Left renal cortex interstitium (tissue), 4 donors: ENCODE results near the gene OPRM1. TPM values are rescaled to one million over a fixed set of nuclear protein-coding genes. Genes with fewer than 3 reads are reported as not detected.
"Not testable (repeated sequence)": the region's sequence is repeated elsewhere in the genome, so short reads cannot be mapped to it uniquely, and the experiment has no call there.

Experiments
- DNase-seq, 4 donors: peaks; one replicate each; pipeline ENCODE4 v3.0.0-alpha.2; 2013; ENCODE audit warnings: low read depth in 4 of 4, low spot score in 2 of 4, missing footprints in 1 of 4
- polyA plus RNA-seq, 4 donors: library from polyadenylated mRNA; unstranded; fragments of 120-200 nt; gene quantifications; one replicate each; pipeline ENCODE4 v1.2.1, GENCODE V29; 2013; ENCODE audit not compliant: insufficient read length in 4 of 4

Gene OPRM1
- polyA plus RNA-seq: under 1 TPM in 2 of 4 donors, not detected in 2; 0.06 to 0.09 TPM

DNA sequence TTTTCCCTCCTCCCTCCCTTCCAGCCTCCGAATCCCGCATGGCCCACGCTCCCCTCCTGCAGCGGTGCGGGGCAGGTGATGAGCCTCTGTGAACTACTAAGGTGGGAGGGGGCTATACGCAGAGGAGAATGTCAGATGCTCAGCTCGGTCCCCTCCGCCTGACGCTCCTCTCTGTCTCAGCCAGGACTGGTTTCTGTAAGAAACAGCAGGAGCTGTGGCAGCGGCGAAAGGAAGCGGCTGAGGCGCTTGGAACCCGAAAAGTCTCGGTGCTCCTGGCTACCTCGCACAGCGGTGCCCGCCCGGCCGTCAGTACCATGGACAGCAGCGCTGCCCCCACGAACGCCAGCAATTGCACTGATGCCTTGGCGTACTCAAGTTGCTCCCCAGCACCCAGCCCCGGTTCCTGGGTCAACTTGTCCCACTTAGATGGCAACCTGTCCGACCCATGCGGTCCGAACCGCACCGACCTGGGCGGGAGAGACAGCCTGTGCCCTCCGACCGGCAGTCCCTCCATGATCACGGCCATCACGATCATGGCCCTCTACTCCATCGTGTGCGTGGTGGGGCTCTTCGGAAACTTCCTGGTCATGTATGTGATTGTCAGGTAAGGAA lies at the start of gene OPRM1:
OPRM1 (plus strand) TSS at position 10 of the 612 bp plus-strand sequence; CDS start at position 315, 305 bp downstream.
- DNase-seq: peak; percentile 17 to 65 (median 52)

DNA sequence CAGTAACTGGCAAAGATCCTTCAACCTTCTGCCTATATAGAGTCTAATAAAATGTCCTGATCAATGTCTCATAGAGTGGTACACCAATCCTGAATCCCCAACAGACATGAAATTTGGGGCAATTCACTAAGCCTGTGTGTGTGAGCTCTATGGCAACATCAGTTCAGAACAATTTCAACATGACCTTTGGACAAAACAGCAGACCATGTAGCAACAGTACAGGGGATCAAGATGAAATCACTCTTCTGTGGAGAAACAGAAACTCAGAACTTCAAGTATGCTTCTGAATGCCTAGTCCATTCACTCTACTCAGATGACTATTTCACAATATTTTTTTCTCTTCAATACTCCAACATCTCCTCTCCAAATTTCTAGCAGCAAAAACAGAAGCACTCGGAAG lies 49.1 kb upstream of the OPRM1 start:
- DNase-seq: no peak

DNA sequence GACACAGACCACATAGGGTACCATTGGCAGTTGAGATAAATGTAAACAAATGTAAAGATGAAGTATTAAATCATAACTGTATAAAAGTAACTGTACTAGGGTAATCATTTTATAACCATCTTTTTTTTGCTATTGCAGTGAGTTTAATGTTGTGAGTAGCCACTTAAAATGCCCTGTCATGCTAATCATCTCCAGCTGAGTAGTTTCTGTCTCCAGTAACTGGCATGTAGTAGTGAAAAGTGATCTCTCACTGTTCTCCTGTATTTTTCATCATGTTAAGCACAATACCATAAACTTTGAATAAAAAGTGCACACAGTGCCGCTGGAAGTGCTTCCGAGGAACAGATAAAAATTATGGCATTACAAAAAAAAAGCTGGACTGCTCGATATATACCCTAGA lies 45.0 kb upstream of the OPRM1 start:
- DNase-seq: no peak

DNA sequence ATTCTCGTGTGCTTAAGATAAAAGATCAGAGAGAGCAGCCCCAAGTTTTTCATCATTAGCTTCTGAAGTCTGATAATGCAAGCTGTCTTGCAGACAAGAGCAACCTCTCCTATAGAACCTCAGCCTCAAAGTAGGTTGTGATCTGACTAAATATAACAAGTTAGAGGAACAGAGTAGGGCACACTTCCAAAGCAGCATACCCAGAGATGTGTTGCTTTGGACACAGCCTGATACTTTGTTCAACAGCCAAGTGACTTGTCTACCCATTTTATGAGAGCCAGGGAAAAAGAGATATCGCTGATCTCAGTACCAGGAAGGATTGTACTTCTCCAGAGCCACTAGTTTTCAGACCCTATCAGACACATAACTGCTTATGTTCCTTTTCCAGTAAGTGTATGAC lies 44.2 kb upstream of the OPRM1 start:
- DNase-seq: no peak

DNA sequence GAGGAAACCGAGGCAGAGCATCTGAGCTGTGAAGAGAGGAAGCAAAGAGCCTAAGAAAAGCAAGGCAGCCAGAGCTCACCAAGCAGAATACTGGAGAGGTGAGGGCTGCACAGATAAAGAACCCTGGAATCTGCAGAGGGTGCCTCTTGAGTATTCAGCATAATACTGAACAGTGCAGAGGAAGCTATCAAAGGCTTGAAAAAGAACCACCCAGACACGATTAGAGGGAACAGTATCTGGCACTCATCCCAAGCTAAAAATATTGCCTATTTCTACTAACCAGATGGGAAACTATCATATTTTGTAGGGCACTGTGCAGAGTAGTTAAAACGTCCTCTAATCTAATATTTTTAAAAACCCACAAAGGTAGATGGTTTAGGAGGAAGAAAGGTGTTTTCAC lies 41.8 kb upstream of the OPRM1 start:
- no peak for DNase-seq

DNA sequence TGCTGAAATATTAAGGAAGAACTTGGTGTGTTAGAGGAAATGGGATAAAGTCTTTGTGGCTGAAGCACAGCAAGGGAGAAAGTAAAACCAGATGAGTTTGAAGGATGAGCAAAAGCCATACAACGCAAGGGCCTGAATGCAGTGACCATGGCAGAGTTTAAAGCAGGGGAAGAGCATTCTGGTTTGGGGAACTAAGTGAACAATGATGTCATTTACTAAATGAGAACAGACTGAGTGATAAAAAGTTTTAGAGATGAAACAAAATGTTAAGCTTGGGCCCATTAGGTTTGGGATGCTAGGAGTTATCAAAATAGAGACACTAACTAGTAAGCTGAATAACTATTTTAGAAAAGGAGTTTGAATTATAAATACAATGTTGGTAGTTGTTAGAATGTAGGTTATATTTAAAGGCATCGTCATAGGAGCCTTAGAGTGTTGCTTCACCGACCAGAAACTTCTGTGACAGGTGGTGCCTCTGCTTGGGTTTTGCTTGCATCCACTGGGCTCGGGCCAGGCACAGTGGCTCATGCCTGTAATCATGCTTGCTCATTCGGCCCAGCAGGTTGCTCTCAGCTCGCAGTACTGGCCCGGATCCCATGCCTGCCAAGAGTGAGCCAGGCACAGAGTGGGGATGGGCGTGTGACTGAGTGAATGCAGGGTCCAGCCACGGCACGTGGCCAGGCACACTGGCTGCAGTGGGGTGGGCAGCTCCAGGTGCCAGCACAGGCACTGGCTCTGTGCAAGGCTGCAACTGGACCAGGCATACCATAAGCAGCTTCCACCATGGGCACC lies 37.4 kb upstream of the OPRM1 start:
- DNase-seq: no peak

DNA sequence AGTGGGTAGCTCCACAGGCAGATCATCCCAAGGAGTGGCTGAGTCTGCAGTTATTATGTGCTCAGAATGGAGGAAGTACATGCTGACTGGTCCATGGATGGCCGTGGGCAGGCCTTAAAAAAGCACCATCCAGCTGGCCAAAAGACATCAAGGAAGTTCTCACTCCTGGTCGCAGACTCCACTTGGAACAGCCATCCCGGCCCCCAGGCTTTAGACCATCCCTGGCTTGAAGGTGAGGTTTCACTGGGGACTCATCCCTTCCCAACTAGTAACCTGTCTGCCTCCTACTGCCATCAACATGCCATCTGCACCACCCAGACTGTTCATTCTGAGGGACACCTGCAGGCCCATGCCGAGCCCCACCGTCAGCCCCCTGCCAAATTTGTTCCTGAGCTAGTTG lies 36.1 kb upstream of the OPRM1 start:
- DNase-seq: no peak

DNA sequence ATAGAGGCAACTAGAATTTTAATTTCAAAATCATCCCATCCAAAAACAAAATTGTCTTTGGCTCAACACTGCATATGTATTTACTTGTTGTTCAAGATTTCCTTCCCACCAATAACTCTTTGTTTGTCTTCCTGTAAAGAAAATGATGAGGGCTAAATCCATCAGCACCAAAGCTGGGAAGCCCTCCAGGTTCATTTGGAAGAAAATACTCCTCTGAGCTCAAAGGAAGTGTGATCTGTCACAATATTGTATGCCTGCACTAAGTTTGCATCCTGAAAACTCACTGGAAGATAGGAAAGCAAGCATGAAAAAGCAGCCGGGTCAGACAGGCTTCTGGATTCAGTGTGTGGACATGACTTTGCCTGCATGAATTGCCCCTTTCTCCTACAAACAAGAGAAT lies 28.7 kb upstream of the OPRM1 start:
- no peak for DNase-seq

DNA sequence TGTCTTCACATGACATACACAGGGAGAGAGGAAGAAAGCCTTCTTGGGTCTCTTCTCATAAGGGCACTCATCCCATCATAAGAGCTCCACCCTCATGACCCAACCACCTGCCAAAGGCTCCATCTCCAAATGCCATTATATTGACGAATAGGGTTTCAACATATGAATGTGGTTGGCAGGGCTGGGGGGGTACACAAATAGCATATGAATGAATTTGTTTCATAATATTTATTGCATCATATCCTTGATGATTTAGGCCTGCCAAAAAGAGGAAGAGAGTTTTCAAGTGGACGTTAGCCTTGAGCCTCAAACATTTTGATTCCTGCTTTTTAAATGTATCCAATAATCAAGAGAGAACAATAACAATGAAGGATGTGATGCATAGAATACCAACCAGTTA lies 26.2 kb upstream of the OPRM1 start:
- DNase-seq: no peak

DNA sequence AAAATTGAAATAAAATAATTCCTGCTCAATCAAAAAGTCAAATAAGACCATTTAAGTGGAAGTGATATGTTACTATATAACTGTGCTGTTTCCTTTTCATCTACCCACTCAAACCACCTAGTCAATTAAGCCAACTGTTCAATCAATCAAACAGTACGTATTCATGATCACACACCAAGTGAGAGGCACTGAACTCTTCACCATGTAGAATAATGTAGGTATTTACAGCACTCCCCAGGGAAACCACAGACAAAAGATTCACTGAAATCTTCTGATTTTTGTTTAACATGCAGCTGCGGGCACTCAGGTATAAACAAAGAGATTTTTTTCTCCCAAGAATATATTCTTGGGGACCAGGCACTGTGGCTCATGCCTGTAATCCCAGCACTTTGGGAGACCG lies 21.3 kb upstream of the OPRM1 start:
- DNase-seq: no peak

DNA sequence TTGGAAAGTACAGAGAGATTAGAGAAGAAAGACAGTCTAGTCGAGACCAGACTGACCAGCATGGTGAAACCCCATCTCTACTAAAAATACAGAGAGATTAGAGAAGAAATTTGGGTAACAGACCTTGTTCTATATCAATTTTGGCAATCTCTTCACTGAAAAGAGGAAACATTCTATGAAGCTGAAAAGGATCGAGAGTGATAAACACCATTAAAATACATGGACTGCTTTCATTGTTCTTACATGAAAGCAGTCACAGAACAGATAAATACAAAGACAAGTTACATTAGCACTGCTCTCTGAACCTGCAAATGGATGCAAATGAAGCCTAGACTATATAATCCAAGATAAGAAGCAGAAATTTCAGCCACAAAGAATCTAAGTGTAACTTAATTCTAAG lies 8.4 kb upstream of the OPRM1 start:
- no peak for DNase-seq

DNA sequence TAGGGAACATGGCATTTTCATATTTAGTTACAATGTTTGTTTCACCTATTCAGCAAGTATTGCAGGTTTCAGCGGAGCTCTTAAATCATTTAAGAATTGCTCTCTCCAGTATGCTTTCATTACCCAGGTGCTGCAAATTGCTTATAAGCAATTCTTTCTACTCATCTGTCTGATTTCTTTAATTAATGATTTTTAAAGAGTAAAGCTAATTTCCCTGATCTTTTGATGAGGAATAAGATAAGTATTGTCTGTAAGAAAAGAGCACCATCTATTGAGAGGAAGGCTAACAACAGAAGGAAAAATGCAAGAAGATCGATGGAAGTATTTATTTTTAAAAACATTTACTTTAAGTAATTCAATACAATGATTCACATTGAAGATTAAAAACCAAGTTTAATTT lies 2.0 kb downstream of the OPRM1 start:
- no peak for DNase-seq

DNA sequence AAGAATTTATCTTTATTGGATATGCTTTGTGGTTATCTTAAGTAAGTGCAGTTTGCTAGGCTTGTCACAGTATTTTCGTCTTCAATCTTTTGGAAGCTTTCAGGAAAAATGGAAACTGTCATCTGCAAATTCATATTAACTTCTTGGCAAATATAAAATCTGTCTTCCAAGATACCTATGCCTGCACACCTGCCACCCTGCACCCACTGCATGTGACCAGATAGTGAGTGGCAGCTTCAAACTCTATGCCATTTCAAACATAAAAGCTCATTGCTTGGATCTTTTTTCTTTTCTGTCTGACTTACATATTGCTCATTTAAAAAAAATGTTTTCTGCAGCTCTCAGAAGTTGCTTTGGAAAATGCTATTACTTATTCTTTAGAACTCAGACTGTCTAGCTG lies 14.1 kb downstream of the OPRM1 start:
- DNase-seq: no peak

DNA sequence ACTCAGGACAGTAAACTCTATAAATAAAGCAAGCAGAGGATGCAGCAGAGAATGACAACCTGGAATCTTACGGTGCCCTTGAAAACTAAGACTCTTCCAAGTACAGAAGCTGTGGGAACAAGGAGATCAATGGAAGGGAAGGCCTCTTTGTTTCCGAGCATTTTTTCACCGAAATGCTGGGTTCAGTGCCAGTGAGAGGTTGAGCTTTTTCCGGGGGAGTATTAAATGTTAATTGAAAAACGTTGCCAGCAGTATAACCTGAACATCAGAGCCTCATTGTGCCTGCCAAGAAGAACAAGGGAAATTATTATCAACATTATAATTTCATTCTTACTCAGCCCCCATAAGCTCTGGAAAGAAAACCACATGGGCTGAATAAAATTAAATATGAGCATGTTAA lies 17.5 kb downstream of the OPRM1 start:
- DNase-seq: no peak

DNA sequence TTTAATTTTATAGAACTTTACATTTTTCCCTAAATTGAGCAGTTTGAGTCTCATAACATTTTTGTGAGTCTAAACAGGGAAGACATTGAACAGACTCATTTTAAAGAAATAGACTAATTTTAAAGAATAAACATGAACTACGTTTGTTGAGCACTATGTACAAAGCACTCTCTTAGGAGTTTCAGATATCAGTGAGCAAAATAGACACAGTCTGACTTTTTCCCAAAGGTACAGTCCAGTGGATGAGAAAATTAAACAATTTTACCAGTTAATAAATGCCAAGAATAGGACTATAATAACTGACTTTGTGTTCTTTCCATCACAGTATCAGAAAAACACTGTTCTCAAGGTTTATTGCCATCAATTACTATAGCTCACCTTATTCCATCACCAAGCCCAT lies 18.1 kb downstream of the OPRM1 start:
- no peak for DNase-seq

DNA sequence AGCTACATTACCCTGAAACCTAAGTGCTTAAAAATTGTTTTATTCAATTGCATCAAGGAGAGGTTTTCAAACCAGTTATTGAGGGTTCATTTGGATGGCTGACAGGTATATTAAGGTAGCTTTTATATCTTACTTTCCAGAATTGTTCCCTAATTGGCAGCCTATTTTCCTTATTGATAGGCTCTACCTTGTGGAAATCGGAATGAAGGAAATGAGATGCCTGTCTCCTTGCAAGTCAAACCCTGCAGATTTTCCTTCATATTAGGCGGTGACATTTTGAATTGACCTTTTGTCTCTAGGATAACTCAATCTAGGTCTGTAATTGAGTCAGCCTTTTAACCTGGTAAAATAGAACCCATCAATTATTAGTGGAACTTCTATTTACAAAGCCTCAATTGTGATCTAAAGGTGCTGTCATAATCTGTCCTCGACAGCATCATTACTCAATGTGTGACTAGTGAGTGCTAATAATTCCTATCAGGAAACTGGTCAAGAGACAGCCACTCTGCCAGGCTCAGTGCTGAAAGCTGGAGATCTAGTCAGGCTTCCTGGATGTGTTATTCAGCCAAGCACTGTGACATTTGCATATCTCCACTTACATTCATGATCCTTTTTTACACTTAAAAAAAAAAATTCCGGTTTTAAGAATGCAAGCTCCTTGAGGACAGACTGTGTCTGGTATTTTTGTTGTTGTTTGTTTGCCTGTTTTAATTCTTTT lies 20.1 kb downstream of the OPRM1 start:
- no peak for DNase-seq

DNA sequence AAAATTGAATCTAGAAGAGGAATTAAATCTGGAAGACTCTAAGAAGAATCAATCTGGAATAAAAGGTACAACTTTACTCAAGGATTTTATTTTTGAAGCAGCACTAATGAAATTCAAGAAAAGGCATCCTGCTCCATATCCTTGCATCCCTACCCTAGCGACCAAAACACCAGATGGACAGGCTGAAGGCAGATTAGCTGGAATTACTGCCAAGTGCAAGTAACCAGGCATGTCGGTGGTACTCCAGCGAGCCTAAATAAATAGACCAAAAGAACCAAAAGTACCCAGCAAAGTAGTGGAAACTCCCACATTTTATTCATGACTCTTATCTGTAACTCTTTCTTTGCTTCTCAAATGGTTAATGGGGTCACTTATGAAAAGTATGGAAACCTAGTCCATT lies 21.0 kb downstream of the OPRM1 start:
- DNase-seq: no peak

DNA sequence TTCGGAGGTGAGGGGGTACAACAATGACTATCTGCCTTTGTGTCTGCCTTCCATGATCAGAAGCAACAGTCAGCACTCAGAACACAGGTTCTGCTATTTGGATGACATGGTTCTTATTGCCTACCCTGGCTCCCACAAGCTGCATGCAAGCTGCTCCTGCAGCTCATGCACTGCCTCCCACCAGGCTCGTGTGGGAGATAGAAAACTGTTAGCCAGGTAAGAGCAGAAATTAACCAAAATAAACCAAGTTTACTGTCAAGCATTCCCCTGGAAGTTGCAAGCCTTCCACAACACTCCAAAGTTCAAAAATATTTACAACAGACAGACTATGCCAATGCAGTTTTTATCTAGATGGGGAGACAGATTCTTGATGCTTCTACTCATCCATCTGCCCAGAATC lies 31.0 kb downstream of the OPRM1 start:
- no peak for DNase-seq

DNA sequence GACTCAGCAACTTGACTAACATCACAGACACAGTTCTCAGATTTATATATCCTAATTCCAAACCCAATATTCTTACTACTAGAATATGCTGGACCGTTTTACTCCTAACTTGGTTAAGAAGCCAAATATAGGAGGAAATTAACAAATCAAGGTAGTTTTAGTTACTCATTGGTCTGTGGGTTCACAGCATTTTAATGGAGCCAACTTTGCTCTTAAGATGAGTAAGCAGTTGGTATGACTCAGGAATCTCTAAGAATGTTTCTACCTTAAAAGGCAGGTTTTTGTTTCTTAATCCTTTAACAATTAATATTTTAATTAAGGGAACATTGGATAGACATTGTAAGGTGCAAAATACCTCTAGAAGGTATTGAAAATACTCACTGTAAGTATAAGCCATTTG lies 31.6 kb downstream of the OPRM1 start:
- DNase-seq: no peak

DNA sequence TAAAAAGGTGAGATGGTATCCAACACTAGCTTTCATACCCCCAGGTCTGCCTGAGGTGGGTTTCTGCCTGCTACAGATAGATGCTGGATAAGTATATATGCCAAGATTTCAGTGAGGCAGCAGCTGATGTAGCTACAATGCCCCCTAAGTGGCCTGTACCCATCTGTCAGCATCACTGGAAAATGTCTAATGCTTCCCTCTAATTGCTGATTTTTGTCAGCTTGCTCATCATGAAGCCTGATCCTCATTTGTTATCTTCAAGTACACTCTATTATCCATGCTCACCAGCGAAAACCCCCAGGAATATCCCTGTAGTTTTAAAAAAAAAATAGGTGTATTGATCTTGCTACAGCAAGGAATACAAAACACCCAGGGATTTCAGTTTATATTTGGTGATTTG lies 32.2 kb downstream of the OPRM1 start:
- DNase-seq: no peak

DNA sequence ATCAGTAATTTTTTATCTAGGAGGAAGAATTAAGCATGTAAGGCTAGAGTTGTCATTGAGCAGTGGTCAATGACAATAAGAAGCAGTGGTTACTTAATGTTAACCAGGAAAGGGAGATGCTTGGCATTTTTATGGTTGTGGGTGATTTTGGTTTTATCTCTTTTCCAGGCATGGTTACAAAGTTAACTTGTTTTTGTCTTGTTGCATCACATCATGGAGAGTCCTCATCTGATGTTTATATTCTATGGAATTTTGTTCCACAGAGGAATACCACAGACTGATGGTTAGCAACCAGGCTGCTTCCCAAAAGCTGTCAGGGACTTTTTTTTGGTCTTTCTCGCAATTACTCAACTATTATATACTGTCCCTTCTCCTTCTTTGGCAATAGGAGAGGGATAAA lies 32.7 kb downstream of the OPRM1 start:
- no peak for DNase-seq

DNA sequence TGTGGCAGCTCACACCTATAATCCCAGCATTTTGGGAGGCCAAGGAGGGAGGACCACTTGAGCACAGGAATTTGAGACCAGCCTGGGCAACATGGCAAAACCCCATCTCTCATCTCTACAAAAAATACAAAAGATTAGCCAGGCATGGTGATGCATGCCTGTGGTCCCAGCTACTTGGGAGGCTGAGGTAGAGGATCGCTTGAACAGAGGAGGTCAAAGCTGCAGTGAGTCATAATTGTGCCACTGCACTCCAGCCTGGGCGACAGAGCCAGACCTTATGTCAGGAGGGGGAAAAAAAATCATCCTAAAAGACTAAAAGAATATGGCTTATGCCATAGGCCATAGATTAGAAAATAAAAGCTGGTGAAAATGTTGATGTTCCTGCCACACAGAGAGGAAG lies 39.6 kb downstream of the OPRM1 start:
- DNase-seq: not testable (repeated sequence)
